Central memory CD8-positive, alpha-beta T cell (primary cell): Measurements from ENCODE around the gene PAEP.

ENCODE experiments used
- ATAC-seq: fragments of 150-1000 bp; cut with Tn5 transposase; replicated peaks from 2 replicates; pipeline ENCODE4 v1.10.0; 2022; ENCODE audit warnings: mild to moderate bottlenecking, moderate FRiP score, moderate number of reproducible peaks; ENCODE audit not compliant: poor library complexity, severe bottlenecking; ENCODE audit errors: extremely low read depth
- DNase-seq, 2 donors: peaks; one replicate each; pipeline ENCODE4 v3.0.0; 2021; ENCODE audit warnings: low spot score in 2 of 2
- H3K27ac Mint-ChIP-seq: one replicate; pipeline ENCODE4 v1.8.0; 2022; ENCODE audit warnings: low read depth, mild to moderate bottlenecking, moderate library complexity, mixed read lengths
- H3K27me3 Mint-ChIP-seq: one replicate; pipeline ENCODE4 v1.8.0; 2022; ENCODE audit warnings: mixed read lengths
- H3K36me3 Mint-ChIP-seq: one replicate; pipeline ENCODE4 v1.8.0; 2022; ENCODE audit warnings: mild to moderate bottlenecking, moderate library complexity, mixed read lengths; ENCODE audit not compliant: insufficient read depth
- H3K4me1 Mint-ChIP-seq: one replicate; pipeline ENCODE4 v1.8.0; 2022; ENCODE audit warnings: mixed read lengths
- H3K4me3 Mint-ChIP-seq: one replicate; pipeline ENCODE4 v1.8.0; 2022; ENCODE audit warnings: mild to moderate bottlenecking, moderate library complexity, mixed read lengths
- H3K9me3 Mint-ChIP-seq: one replicate; pipeline ENCODE4 v1.8.0; 2022; ENCODE audit warnings: mixed read lengths

PAEP gene

DNA sequence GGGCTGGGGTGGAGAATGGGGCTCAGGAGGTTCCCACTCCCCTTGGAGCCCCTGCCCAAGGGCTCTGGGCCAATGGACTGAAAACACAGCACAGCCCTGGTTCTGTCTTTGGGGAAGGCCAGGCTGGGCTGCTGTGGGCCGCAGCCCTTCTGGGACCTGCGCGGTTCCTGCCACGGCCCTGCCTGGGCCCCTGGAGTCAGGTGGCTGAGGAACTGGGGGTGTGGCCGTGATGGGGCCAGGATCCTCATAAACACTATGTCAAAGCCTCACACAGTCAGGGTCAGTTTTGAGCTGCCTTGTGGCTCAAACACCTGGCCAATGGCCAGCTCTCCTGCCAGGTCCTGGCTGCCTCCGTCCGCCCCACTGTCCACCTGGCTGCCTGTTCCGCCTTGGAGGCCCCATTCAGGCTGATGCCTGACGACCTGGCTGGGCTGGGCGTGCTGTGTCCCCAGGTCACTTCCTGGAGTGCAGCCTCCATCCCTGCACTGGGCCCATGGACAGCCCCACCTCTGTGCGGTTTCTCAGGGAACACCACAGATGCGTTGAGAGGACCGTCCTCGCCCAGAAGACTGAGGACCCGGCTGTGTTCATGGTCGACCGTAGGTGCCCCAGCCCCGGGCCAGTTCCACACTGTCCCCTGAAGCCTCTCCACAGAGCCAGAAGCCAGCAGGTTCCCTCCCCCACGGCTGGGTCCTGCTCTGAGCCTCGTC, 27.5 kb downstream of the PAEP start:
- Mint-ChIP-seq H3K4me1 (no peaks in the 10 kb centered on the region), H3K9me3 (no peaks in the 10 kb centered on the region), H3K36me3 (no peaks in the 10 kb centered on the region), H3K27ac (no peak overlapping the region), H3K27me3 (peaks cover 24% of the 10 kb centered on the region), H3K4me3 (no peak overlapping the region)
- DNase-seq (no peak), ATAC-seq (no peak)

DNA sequence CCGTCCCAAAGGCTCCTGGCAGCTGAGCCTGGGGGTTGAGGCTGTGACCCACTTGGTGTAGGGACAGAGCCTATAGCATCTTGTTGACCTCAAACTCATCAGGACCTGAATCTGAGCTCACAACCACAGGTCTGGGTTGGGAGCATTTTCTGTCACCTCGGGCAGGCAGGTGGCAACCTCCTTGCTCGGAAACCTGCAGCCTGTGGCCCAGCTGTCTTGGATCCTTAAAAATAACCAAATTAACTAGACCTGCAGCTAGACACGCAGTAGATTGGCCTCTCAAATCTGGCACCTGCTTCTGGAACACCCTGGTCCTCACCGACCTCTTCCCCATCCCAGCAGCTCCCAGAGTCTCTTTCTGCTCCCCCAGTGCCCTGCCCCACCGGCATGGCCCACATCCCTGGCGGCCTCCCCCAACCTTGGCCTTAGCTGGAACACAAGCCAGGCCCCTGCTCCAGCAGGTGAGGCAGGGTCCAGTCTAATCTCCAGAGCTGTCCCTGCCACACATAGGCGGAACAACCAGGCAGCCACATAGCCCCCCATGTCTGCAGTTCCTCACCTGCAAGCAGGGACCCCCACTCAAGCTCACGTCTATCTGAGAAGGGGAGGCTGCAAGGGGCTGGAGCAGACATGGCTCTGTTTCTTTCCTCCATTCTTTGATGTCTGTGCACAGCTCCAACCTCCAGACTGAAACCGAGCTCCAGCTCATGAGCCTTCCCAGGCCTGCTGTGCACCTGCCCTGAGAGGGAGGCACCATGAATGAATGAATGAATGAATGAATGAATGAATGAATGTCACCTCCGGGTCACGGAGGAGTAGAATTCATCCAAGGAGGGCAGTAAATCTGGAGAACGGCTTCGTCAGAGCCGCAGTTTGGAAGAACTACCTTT, 28.3 kb downstream of the PAEP start:
- no peaks in the 10 kb centered on the region for H3K36me3 Mint-ChIP-seq
- peaks cover 19% of the 10 kb centered on the region for H3K27me3 Mint-ChIP-seq
- DNase-seq (no peak), ATAC-seq (no peak)
- H3K4me1 Mint-ChIP-seq = no peaks in the 10 kb centered on the region
- H3K9me3 Mint-ChIP-seq = no peaks in the 10 kb centered on the region
- no peak overlapping the region for H3K4me3 Mint-ChIP-seq
- H3K27ac Mint-ChIP-seq = no peak overlapping the region

DNA sequence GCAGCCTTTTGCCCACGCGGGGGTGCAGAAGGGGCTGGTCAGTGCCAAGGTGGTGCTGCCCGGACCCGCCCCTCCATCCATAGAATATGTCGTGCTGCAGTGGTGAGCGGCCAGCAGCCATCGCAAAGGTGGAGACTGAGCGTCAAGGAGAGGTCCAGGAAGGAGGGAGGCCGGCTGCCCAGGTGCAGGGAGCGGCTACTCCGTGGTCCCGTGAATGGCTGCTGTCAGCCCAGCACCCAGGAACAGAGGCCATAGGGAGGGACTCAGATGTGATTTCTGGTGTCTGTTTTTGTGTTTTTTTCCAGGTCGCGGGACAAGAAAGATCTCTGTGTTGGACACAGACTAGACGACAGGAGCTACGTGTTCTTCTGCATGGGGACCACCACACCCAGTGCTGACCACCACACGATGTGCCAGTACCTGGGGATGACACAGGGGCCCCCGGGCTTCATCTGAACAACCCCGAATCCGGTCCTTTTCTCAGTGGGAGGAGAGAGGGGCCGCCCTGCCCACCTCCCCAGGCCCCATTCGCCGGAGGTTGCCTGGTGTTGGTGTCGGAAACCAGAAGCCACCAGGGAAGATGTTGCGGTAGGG, 29.0 kb downstream of the PAEP start:
- Mint-ChIP-seq H3K27me3 (peaks cover 15% of the 10 kb centered on the region), H3K36me3 (no peaks in the 10 kb centered on the region), H3K4me3 (no peak overlapping the region), H3K4me1 (no peaks in the 10 kb centered on the region), H3K9me3 (no peaks in the 10 kb centered on the region), H3K27ac (no peak overlapping the region)
- ATAC-seq (no peak), DNase-seq (no peak)

DNA sequence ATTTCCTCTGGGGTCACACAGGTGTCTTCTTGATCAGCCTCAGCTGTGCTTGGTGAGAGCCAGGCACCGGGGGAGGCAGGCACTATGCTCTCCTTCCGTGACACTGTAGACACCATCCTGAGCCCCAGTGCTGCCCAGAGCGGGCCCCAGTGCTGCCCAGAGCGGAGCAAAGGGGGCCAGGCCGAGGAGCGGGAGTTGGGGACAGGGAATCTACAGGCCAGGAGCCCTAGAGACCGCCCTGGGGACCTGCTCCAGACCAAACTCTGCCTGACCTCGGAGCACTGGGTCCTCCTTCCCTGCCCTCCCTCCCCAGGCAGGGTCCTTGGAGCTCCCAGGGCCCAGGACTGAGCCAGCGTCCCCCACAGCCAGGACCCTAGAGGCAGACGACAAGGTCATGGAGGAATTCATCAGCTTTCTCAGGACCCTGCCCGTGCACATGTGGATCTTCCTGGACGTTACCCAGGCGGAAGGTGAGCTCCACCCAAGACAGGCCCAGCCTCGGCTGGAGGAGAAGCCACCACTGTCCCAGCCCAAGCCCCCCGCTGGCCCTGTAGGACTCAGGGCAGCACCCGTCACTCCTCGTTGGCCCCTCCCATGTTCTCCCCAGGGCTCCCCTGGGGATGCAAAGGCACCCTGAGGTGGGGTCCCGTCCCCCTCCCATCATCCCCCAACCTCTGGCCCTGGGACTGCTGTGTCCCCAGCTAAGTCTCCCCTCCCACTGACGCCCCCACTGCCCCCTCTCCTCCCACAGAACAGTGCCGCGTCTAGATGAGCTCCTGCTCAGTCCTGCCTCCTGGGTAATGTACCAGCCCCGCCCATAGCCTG, 30.2 kb downstream of the PAEP start:
- Mint-ChIP-seq H3K27me3 (peaks cover 24% of the 10 kb centered on the region), H3K36me3 (no peaks in the 10 kb centered on the region), H3K9me3 (no peaks in the 10 kb centered on the region), H3K4me1 (no peaks in the 10 kb centered on the region), H3K27ac (no peak overlapping the region), H3K4me3 (no peak overlapping the region)
- no peak for DNase-seq
- ATAC-seq = no peak

DNA sequence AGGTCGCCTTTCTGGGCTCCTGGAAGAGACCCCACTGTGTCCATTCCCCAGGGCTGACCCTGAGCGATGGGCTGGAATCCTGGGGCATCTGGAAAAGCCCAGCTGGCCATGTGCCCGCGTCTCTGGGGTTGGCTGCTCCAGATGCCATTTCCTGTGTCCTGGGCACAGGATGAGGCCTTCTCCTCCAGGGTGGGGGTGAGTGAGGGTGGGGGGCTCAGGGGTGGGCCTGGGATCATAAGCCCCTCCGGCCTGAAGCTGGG, 30.7 kb downstream of the PAEP start:
- peaks cover 30% of the 10 kb centered on the region for H3K27me3 Mint-ChIP-seq
- ATAC-seq (no peak), DNase-seq (no peak)
- no peaks in the 10 kb centered on the region for H3K36me3 Mint-ChIP-seq
- H3K4me1 Mint-ChIP-seq = no peaks in the 10 kb centered on the region
- H3K9me3 Mint-ChIP-seq = no peaks in the 10 kb centered on the region
- H3K4me3 Mint-ChIP-seq = no peak overlapping the region
- no peak overlapping the region for H3K27ac Mint-ChIP-seq

DNA sequence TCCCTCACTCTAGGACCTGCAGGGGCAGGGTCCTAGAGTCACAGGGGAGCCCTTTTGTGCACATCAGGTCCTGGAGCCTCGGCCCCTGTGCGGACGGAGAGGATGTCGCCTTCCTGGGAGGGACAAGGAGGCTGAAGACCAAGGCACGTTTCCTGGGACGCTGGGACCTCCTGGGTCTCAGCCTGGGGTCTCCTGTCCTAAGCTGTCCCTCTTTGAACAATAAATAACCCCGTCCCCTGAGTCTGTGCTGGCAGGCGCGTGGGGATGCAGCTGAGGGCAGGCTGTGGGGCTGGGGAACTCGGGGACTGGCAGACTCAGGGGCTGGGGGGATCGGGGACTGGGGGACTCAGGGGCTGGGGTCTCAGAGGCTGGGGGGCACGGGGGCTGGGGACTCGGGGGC, 31.1 kb downstream of the PAEP start:
- DNase-seq (no peak), ATAC-seq (no peak)
- H3K27ac Mint-ChIP-seq = no peak overlapping the region
- H3K4me1 Mint-ChIP-seq = no peaks in the 10 kb centered on the region
- no peak overlapping the region for H3K4me3 Mint-ChIP-seq
- no peaks in the 10 kb centered on the region for H3K9me3 Mint-ChIP-seq
- no peaks in the 10 kb centered on the region for H3K36me3 Mint-ChIP-seq
- H3K27me3 Mint-ChIP-seq = peaks cover 34% of the 10 kb centered on the region

DNA sequence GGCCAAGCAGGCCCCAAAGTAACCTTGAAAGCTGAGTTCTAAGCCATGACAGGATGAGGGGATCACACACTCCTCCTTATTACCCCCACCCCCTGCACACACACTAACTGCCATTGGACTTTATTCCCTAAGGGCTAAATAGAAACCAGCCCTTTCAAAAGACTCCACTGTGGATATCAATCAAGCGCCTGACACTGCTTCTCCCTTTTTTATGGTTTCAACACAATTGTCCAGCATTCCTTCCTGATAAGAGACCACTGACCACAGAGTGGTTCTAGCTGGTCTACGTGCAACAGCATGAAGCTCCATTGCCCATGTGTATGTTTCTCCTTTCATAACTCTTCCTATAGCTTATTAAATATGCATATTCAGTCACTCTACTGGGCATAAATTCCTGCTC, 34.7 kb downstream of the PAEP start:
- ATAC-seq (no peak), DNase-seq (no peak)
- Mint-ChIP-seq H3K27ac (no peak overlapping the region), H3K4me1 (no peaks in the 10 kb centered on the region), H3K4me3 (no peak overlapping the region), H3K9me3 (no peaks in the 10 kb centered on the region), H3K36me3 (no peaks in the 10 kb centered on the region), H3K27me3 (peaks cover 53% of the 10 kb centered on the region)

DNA sequence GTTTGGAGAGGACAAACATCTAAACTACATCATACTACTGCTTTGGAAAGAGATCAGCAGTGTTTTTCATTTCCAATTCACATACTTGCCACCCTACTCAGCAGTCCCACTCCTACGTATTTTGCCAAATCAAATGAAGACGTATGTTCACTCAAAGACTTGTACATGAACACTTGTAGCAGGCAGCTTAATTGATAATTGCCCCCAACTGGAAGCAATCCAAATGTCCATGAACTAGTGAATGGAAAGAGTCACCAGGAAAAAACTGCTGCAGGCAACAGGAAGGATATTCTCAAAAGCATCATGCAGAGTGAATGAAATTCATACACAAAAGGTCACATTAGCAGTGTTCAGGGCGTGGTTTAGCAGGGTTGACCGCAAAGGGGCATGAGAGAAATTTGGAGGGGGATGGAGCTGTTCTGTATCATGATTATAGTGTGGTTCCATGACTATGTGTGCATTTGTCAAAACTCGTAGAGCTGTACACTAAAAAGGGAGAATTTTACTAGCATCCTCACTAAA, 38.8 kb downstream of the PAEP start:
- H3K9me3 Mint-ChIP-seq = no peaks in the 10 kb centered on the region
- H3K4me3 Mint-ChIP-seq = no peak overlapping the region
- peaks cover 4% of the 10 kb centered on the region for H3K4me1 Mint-ChIP-seq
- no peak overlapping the region for H3K27ac Mint-ChIP-seq
- H3K36me3 Mint-ChIP-seq = no peaks in the 10 kb centered on the region
- H3K27me3 Mint-ChIP-seq = peaks cover 59% of the 10 kb centered on the region
- no peak for ATAC-seq
- no peak for DNase-seq

DNA sequence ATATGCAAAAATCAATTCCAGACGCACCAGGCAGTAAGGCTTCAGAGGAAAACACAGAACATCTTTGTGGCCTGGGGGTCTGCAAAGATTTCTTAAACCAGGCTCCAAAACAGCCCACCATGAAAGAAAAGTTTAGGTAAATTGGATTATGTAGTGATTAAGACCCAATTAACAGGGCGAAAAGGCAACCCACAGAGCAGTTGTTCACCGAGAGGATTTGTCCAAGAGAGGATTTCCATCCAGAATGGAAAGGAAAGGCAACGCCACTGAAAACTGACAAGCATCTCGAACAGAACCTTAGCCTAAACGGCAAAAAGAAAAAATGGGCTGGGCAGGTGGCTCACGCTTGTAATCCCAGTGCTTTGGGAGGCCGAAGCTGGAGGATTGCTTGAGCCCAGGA, 40.4 kb downstream of the PAEP start:
- DNase-seq (no peak), ATAC-seq (no peak)
- Mint-ChIP-seq H3K4me1 (peaks cover 4% of the 10 kb centered on the region), H3K27me3 (peaks cover 47% of the 10 kb centered on the region), H3K27ac (no peak overlapping the region), H3K36me3 (no peaks in the 10 kb centered on the region), H3K9me3 (no peaks in the 10 kb centered on the region), H3K4me3 (no peak overlapping the region)

DNA sequence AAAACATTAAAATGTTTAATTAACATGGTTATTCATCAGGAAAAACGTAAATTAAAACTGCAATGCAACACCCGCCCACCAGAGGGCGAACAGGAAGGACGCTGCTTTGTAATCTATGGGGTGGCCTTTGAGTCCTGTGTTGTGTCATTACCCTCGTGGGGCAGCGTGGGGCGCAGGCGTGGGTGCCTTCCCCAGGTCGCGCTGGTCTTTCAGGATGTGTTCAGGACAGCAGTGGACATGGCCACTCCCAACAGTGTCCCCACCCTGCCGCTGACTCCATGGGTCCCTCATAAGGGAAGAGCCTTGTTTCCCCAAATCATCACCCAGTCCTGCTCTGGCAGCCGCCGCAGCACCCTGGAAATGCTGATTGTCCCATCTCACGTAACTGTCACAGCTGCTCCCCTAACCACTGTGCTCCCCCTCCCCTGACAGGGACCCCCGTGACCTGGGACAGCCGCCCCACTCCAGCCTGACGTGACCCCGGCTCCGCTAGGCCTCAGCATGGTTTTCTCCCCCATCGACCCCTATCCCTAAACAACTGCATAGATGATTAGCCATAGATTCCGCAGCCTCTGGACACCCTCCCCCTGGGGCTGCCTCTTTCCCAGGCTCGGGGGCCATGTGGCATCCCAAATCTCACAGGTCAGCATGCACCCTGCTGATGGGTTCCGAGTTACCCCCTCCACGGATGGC, 41.4 kb downstream of the PAEP start:
- H3K9me3 Mint-ChIP-seq = no peaks in the 10 kb centered on the region
- no peak overlapping the region for H3K4me3 Mint-ChIP-seq
- H3K4me1 Mint-ChIP-seq = peaks cover 4% of the 10 kb centered on the region
- H3K36me3 Mint-ChIP-seq = no peaks in the 10 kb centered on the region
- H3K27me3 Mint-ChIP-seq = peaks cover 38% of the 10 kb centered on the region
- no peak overlapping the region for H3K27ac Mint-ChIP-seq
- ATAC-seq (no peak), DNase-seq (peak; percentile 36 to 50)

DNA sequence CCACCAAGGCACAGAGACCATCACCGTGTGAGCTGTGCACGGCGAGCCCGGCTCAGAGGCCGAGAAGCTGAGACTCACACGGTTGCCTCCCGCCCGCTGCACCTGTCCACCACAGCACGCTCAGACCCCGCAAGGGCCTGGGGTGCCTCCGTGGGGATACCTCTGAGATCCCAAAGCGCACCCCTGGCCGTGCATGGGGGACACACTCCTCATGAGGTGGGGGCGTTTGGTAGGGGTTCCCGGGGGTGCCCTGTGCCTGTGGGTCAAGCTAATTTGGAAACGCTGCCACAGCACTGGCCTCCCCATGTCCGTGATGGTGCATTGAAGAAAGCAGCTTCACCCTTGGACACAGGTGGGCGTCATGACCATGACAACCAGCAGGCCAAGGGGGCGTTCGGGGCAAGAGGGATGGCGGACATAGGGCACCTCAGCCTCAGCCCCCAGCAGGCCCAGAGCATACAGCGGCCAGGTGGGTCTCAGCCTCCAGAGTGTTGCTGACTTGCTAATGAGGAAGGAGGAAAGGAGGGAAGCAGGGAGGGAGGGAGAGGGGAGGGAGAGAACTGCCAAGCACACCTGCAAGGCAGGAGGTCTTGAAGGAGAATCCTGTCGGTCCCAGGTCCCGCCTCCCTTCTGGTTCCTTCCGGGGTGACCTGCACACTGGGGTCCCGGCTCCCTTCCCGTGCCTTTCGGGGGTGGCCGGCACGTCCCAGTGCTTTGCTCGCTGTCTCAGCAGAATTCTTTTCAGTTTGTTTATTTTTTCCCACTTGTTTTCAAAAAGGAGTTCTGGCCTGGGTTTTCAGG, 43.1 kb downstream of the PAEP start:
- ATAC-seq = no peak
- peak in 1 of 2 donors; percentile 11 for DNase-seq
- peaks cover 4% of the 10 kb centered on the region for H3K4me1 Mint-ChIP-seq
- H3K4me3 Mint-ChIP-seq = no peak overlapping the region
- H3K27me3 Mint-ChIP-seq = peaks cover 22% of the 10 kb centered on the region
- no peaks in the 10 kb centered on the region for H3K36me3 Mint-ChIP-seq
- H3K9me3 Mint-ChIP-seq = no peaks in the 10 kb centered on the region
- H3K27ac Mint-ChIP-seq = no peak overlapping the region
